ENCODE measurements around the gene AEN.

Gene AEN

GRCh38 chr15:88680241-88681001 lies 59.3 kb downstream of the AEN start:
- DNase-seq, result no peak

GRCh38 chr15:88681610-88682221 lies 60.6 kb downstream of the AEN start:
- no peak for DNase-seq

Data from effector CD4-positive, alpha-beta T cell (primary cell).